Left lobe of liver (tissue), 2 donors: ENCODE measurements around the gene C9orf85. TPM values are rescaled to one million over a fixed set of nuclear protein-coding genes. Genes with fewer than 3 reads are reported as not detected.
"Not testable (repeated sequence)": the region's sequence is repeated elsewhere in the genome, so short reads cannot be mapped to it uniquely, and the experiment has no call there.

Experiments
- ATAC-seq: fragments of 200-7000 bp; cut with Tn5 transposase; one replicate; pipeline ENCODE4 v1.9.1; 2020; ENCODE audit warnings: mild to moderate bottlenecking, moderate library complexity
- DNase-seq: peaks from one replicate; pipeline ENCODE4 v3.0.0-alpha.2; 2020; ENCODE audit warnings: low spot score
- total RNA-seq: library from RNA; stranded (reverse); gene quantifications from one replicate; pipeline ENCODE4 v1.2.1, GENCODE V29; 2021
- donor health status: DM: no; HTN: no; CAD: no; lungs with moderate emphysema.
- donor health status: DM: no; HTN: yes; CAD: no.

C9orf85 gene
- total RNA-seq, 1 donor from 2014 or later = 5.1 TPM

DNA sequence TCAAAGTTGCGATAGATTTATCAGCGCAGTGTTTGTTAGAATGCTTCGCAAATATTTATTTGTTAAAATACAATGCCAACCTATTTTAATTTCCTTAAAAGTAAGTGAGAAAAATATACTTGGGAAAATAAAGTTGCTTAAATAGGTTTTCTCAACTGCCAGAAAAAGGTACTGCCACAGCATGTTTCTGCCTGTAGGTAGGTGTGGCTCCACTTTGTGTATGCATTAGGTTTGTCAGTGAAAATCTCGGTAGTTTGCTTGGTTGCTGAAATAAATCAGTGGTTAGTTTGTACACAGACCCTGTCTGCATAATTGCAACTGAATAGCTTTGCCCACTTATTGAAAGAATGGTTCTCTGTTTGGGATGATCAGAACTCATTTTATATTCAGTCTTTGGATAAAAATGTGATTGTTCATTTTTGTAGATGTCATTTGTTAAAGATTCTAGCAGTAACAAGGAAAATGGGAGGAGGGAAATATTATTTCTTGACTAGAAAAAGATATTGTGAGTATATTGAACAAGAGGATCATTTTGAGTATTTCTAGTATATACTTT lies 25.7 kb downstream of the C9orf85 start:
- ATAC-seq (peak; percentile 29), DNase-seq (no peak)

DNA sequence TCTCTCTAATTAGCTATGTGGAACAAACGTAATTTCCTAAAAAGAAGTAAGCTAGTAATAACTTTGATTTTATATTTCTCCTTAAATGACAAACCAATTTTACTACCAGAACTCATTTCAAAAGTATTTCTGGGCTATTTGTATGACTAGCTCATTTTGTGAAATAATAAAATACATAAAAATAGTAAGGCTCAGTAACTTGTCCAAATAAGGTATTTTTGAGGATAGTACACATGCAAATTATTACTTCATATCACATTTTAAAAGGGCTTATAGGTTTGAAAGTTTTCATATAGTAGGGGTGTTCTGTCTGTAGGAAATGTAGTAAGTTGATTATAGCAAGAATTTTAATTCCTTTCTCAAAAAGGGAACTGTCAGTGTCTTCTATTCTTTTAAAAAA lies 26.5 kb downstream of the C9orf85 start:
- no peak for ATAC-seq

GRCh38 chr9:71941060-71941568 lies 29.7 kb downstream of the C9orf85 start:
- ATAC-seq = no peak

More for the DNA sequence above, 26.5 kb downstream of the C9orf85 start:
- no peak for DNase-seq

GRCh38 chr9:71941998-71942567 lies 30.6 kb downstream of the C9orf85 start:
- DNase-seq (no peak), ATAC-seq (no peak)

More at GRCh38 chr9:71941060-71941568, 29.7 kb downstream of the C9orf85 start:
- no peak for DNase-seq

- no peak for DNase-seq
- ATAC-seq = no peak
Measured at GRCh38 chr9:71944754-71945375, 33.4 kb downstream of the C9orf85 start.

DNA sequence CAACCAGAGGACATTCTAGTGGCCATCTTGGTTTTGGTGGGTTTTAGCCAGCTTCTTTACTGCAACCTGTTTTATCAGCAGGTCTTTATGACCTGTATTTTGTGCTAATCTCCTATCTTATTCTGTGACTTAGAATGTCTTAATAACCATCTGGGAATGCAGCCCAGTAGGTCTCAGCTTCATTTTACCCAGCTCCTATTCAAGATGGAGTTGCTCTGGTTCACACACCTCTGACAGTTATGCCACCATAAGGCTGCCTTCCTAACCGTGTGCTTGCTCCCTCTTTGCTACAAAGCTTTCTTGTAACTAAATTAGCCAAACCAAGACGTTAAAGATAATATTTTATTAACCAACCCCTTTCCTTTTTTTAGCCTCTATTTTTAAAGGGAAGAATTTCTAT lies 43.2 kb downstream of the C9orf85 start:
- DNase-seq, ATAC-seq: not testable (repeated sequence)

DNA sequence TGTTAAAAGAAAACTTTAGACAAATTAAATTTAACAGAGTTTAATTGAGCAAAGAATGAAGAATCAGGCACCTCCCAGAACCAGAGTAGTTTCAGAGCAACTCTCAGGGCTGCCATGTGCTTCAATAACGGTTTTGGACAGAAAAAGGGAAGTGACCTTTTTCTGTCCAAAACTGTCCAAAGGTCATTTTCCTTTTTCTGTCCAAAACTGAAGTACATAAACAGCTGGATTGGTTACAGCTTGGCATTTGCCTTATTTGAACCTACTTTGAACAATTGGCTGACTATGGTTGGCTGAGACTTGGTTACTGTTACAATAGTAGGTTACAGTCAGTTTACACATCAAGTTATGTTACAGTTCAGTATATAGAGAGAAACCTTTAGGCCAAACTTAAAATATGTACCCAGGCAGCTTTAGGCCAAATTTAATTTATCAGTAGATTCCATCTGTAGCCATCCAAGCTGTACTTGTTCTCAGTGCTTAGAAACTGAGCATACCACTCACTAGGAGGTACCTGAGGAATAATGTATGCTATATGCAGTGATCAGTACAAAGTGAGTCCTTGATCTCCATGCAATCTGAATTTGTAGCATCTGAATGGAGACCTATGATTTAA lies 44.0 kb downstream of the C9orf85 start:
- ATAC-seq (peak; percentile 93), DNase-seq (no peak)

DNA sequence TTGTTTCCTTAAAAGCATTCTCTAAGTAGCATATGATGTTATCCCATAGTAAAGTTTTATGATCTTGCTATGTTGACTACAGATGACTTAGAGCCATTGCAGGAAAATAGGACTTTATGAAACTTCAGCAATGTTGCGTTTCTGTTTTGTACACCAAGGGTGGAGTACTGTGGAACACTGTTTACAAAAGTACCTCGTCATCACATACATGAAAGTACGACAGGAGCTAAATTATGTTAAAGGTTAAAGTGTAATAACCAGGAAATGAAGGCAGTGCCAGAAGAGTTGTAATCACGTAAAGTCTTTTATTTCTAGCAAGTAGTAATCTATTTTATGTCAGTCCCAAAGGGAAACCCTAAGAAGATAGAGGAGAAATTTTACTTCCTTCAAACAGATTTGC lies 50.9 kb downstream of the C9orf85 start:
- peak; percentile 37 for ATAC-seq
- no peak for DNase-seq

DNA sequence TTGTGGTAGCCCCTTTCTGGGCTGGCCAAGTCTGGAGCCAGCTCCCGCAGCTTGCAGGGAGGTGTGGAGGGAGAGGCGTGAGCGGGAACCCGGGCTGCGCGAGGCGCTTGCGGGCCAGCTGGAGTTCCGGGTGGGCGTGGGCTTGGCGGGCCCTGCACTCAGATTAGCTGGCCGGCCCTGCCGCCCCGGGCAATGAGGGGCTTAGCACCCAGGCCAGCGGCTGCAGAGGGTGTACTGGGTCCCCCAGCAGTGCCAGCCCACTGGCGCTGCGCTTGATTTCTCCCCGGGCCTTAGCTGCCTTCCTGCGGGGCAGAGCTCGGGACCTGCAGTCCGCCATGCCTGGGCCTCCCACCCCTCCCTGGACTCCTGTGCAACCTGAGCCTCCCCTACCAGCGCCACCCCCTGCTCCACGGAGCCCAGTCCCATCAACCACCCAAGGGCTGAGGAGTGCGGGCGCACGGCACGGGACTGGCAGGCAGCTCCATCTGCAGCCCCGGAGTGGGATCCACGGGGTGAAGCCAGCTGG lies 52.1 kb downstream of the C9orf85 start:
- ATAC-seq, DNase-seq: not testable (repeated sequence)

- DNase-seq = no peak
- no peak for ATAC-seq
Measured at GRCh38 chr9:71965403-71965802, 54.0 kb downstream of the C9orf85 start.

DNA sequence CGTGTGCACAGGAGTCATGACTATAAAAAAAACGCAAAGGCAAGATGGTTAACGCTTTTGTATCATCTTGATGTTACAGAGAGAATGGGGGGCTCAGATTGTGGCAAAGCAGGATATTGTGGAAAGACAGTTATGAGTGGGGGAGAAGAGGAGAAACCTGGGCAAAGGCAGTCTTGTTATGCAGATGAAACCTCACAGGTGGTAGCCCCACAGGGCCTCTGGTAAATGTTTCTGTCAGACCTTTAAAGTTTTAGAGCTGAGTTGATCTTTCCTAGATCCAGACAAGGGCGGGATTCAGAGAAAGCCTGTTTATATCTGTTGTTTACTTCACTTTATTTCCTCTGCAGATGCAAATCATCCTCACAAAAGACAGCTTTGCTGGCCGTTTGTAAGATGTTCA lies 55.2 kb downstream of the C9orf85 start:
- no peak for DNase-seq
- ATAC-seq = no peak

DNA sequence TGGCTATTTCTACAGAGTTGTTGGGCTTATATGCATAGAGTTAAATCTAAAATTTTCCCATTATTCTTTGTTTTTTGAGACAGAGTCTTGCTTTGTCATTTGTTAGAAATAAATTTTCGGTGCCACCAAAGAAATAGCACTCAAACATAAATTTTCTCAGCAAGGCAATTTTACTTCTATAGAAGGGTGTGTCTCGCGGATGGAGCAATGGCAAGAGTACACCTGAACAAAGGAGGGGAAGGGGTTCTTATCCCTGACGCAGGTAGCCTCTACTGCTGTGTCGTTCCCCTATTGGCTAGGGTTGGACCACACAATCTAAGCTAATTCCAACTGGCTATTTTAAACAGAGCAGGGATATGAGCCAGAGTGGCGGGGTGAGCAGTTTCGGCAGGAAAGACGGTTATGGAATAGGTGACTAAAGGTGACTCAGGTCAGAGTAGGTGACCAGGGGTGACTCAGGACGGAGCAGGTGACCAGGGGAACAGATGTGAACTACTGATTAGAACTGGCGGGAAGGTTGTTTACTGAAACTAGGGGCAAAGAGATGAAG lies 57.2 kb downstream of the C9orf85 start:
- DNase-seq = no peak
- ATAC-seq = no peak

DNA sequence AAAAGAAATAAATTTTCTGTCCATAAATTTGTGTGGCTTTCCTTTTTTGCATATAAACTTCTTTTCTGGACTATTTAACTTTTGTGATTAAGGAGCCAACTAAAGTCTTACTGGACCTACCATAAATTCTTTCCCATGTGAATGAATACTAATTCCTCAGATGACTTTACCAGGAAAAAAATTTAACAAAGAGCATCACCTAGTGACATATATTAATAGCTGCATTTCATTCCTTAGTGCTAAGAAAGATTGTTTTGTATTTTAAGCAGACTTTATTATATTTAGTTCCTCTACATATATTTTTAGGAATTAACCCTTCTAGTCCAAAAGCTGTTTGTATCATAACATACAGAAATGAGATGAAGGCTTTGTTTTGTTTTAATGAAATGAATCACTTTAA lies 64.4 kb downstream of the C9orf85 start:
- DNase-seq = no peak
- ATAC-seq = peak; percentile 55

- ATAC-seq (no peak), DNase-seq (no peak)
Measured at GRCh38 chr9:71977003-71977402, 65.6 kb downstream of the C9orf85 start.

GRCh38 chr9:71980266-71981190 lies 69.1 kb downstream of the C9orf85 start:
- ATAC-seq (no peak), DNase-seq (no peak)

- no peak for ATAC-seq
- no peak for DNase-seq
Measured at GRCh38 chr9:71981944-71982343, 70.5 kb downstream of the C9orf85 start.

- ATAC-seq (no peak), DNase-seq (no peak)
Measured at GRCh38 chr9:71984403-71984802, 73.0 kb downstream of the C9orf85 start.

GRCh38 chr9:71984831-71985281 lies 73.4 kb downstream of the C9orf85 start:
- DNase-seq (no peak), ATAC-seq (no peak)

- ATAC-seq (no peak), DNase-seq (no peak)
Measured at GRCh38 chr9:71985297-71985911, 74.0 kb downstream of the C9orf85 start.

GRCh38 chr9:71986900-71987299 lies 75.5 kb downstream of the C9orf85 start:
- ATAC-seq (no peak), DNase-seq (no peak)
